SU-DHL-6 (cell line): ENCODE measurements around the gene UBE2J2.

ENCODE experiments used
- H2AFZ ChIP-seq: fragments of 200-600 bp; sonication (generic); 2 replicates; pipeline ENCODE4 v1.6.1; 2014; ENCODE audit warnings: low read depth, mild to moderate bottlenecking, moderate library complexity, mixed read lengths, antibody characterized with exemption, low read length; ENCODE audit not compliant: severe bottlenecking
- H3F3A ChIP-seq: fragments of 200-600 bp; shearing (Covaris generic); 2 replicates; pipeline ENCODE4 v1.6.0; 2016; ENCODE audit warnings: antibody characterized with exemption, mild to moderate bottlenecking; ENCODE audit not compliant: insufficient read depth
- H3K27ac ChIP-seq: fragments of 200-600 bp; sonication (generic); 2 replicates; pipeline ENCODE4 v1.5.1; 2016; ENCODE audit warnings: low read depth, mild to moderate bottlenecking, low read length, moderate library complexity, mixed read lengths
- H3K27me3 ChIP-seq: fragments of 200-600 bp; sonication (generic), shearing (Covaris generic); 2 replicates; pipeline ENCODE4 v1.6.0; 2014; ENCODE audit warnings: mild to moderate bottlenecking, low read length
- H3K36me3 ChIP-seq: fragments of 200-600 bp; sonication (generic); 2 replicates; pipeline ENCODE4 v1.6.1; 2014; ENCODE audit warnings: mild to moderate bottlenecking, low read length, mixed read lengths
- H3K4me2 ChIP-seq: fragments of 300-600, 200-600 bp; shearing (Covaris generic), sonication (generic); 2 replicates; pipeline ENCODE4 v1.6.0; 2014; ENCODE audit warnings: low read length, low read depth, mild to moderate bottlenecking; ENCODE audit not compliant: poor library complexity, severe bottlenecking
- H3K4me3 ChIP-seq: fragments of 200-600 bp; sonication (generic); 2 replicates; pipeline ENCODE4 v1.5.1; 2014; ENCODE audit warnings: antibody characterized with exemption, low read length, mild to moderate bottlenecking, mixed read lengths; ENCODE audit not compliant: insufficient read depth, poor library complexity, severe bottlenecking
- H3K79me2 ChIP-seq: fragments of 200-600 bp; sonication (generic); 2 replicates; pipeline ENCODE4 v1.6.1; 2014; ENCODE audit warnings: mild to moderate bottlenecking, low read length, moderate library complexity; ENCODE audit not compliant: insufficient read depth
- H3K9ac ChIP-seq: fragments of 200-600 bp; sonication (generic); 2 replicates; pipeline ENCODE4 v1.7.0; 2014; ENCODE audit warnings: mild to moderate bottlenecking, low read length
- H3K9me2 ChIP-seq: fragments of 200-600 bp; sonication (generic); replicated peaks from 2 replicates; pipeline ENCODE4 v1.6.1; 2014; ENCODE audit warnings: low read length; ENCODE audit not compliant: insufficient read depth
- H3K9me3 ChIP-seq: fragments of 200-600 bp; sonication (generic); 2 replicates; pipeline ENCODE4 v1.6.1; 2014; ENCODE audit warnings: low read length, mixed read lengths; ENCODE audit not compliant: insufficient read depth
- H4K20me1 ChIP-seq: fragments of 200-600 bp; sonication (generic); 2 replicates; pipeline ENCODE4 v1.6.1; 2014; ENCODE audit warnings: low read depth, mild to moderate bottlenecking, antibody characterized with exemption, low read length, moderate library complexity, mixed read lengths
- CTCF ChIP-seq: fragments of 200-600 bp; sonication (generic); IDR thresholded peaks from one replicate; pipeline ENCODE4 v1.5.1; 2017; ENCODE audit warnings: antibody characterized with exemption, mild to moderate bottlenecking, low read length, moderate library complexity; ENCODE audit not compliant: insufficient read depth, poor library complexity, severe bottlenecking
- EZH2phosphoT487 ChIP-seq: fragments of 200-600 bp; sonication (generic), shearing (Covaris generic); conservative IDR thresholded peaks from 2 replicates; pipeline ENCODE4 v1.6.1; 2018; ENCODE audit warnings: mild to moderate bottlenecking, antibody characterized with exemption, low read length, moderate library complexity, mixed read lengths

The UBE2J2 gene

GRCh38 chr1:1274299-1274930 lies 761 bp upstream of the UBE2J2 start:
- no peaks in the 10 kb centered on the region for H3K9me3 ChIP-seq
- H3K4me2 ChIP-seq: peak overlapping the region; percentile 81
- H3K36me3 ChIP-seq: no peaks in the 10 kb centered on the region
- H3K4me3 ChIP-seq: peak overlapping the region; percentile 81
- no peaks in the 10 kb centered on the region for H3F3A ChIP-seq
- H3K27me3 ChIP-seq: no peaks in the 10 kb centered on the region
- H3K79me2 ChIP-seq: peaks cover 37% of the 10 kb centered on the region
- H3K9me2 ChIP-seq: no peaks in the 10 kb centered on the region
- H3K27ac ChIP-seq: peak overlapping the region; percentile 43; the same call in 1 of the 2 replicates
- no peak for TF ChIP-seq CTCF
- H4K20me1 ChIP-seq: peaks cover 4% of the 10 kb centered on the region; the same call in 1 of the 2 replicates
- peak overlapping the region; percentile 93 for H2AFZ ChIP-seq
- H3K9ac ChIP-seq: peak overlapping the region; percentile 97

GRCh38 chr1:1273209-1273511 lies 494 bp downstream of the UBE2J2 start:
- Histone ChIP-seq H3K4me2 (peak overlapping the region; percentile 90), H3K36me3 (no peaks in the 10 kb centered on the region), H4K20me1 (peaks cover 4% of the 10 kb centered on the region; the same call in 1 of the 2 replicates), H3K9me2 (no peaks in the 10 kb centered on the region), H3K9me3 (no peaks in the 10 kb centered on the region), H2AFZ (no peak overlapping the region), H3K79me2 (peaks cover 44% of the 10 kb centered on the region), H3K9ac (peak overlapping the region; percentile 97), H3K4me3 (peak overlapping the region; percentile 92), H3K27me3 (no peaks in the 10 kb centered on the region), H3F3A (no peaks in the 10 kb centered on the region), H3K27ac (peak overlapping the region; percentile 18; the same call in 1 of the 2 replicates)
- TF ChIP-seq CTCF (no peak), EZH2phosphoT487 (no peak)

- Histone ChIP-seq H3K27ac (no peak overlapping the region; the same call in 1 of the 2 replicates), H3K79me2 (peaks cover 44% of the 10 kb centered on the region), H3K4me3 (peak overlapping the region; percentile 92), H3K36me3 (no peaks in the 10 kb centered on the region), H4K20me1 (peaks cover 4% of the 10 kb centered on the region; the same call in 1 of the 2 replicates), H3K4me2 (peak overlapping the region; percentile 90), H3K9me3 (no peaks in the 10 kb centered on the region), H2AFZ (no peak overlapping the region), H3K27me3 (no peaks in the 10 kb centered on the region), H3F3A (no peaks in the 10 kb centered on the region), H3K9ac (peak overlapping the region; percentile 97), H3K9me2 (no peaks in the 10 kb centered on the region)
- TF ChIP-seq CTCF (no peak), EZH2phosphoT487 (no peak)
These were observed 1.1 kb downstream of the UBE2J2 start for GRCh38 chr1:1272341-1273208.
